Activated naive CD4-positive, alpha-beta T cell treated with anti-CD3 and anti-CD28 coated beads, Interleukin-2, amount 50 U/mL, for 16 hours (primary cell): Measurements from ENCODE around the gene TMEM92.
"Not testable (repeated sequence)": the region's sequence is repeated elsewhere in the genome, so short reads cannot be mapped to it uniquely, and the experiment has no call there.

Source experiments
- DNase-seq: peaks from one replicate; pipeline ENCODE4 v3.0.0-alpha.2; 2020

Gene TMEM92

GRCh38 chr17:50262001-50262794 is 12.1 kb upstream of the TMEM92 start:
- DNase-seq: no peak

- no peak for DNase-seq
Observed at GRCh38 chr17:50263331-50264262, 10.7 kb upstream of the TMEM92 start.

GRCh38 chr17:50264263-50265113 is 9.8 kb upstream of the TMEM92 start:
- no peak for DNase-seq

- DNase-seq: no peak
Observed at GRCh38 chr17:50265212-50265611, 9.1 kb upstream of the TMEM92 start.

GRCh38 chr17:50265690-50266315 is 8.5 kb upstream of the TMEM92 start:
- DNase-seq: no peak

GRCh38 chr17:50266384-50267073 is 7.7 kb upstream of the TMEM92 start:
- DNase-seq: no peak

- DNase-seq: no peak
Observed at GRCh38 chr17:50267074-50267841, 7.0 kb upstream of the TMEM92 start.

GRCh38 chr17:50268026-50268425 is 6.2 kb upstream of the TMEM92 start:
- no peak for DNase-seq

GRCh38 chr17:50268743-50269275 is 5.5 kb upstream of the TMEM92 start:
- DNase-seq: no peak

- peak; percentile 67 for DNase-seq
Observed at GRCh38 chr17:50269477-50270434, 4.5 kb upstream of the TMEM92 start.

GRCh38 chr17:50270435-50271362 is 3.6 kb upstream of the TMEM92 start:
- DNase-seq: no peak

GRCh38 chr17:50271363-50271750 is 2.9 kb upstream of the TMEM92 start:
- DNase-seq: not testable (repeated sequence)

GRCh38 chr17:50272246-50272645 is 2.0 kb upstream of the TMEM92 start:
- DNase-seq: no peak

GRCh38 chr17:50272711-50273653 is 1.3 kb upstream of the TMEM92 start:
- peak; percentile 62 for DNase-seq

- no peak for DNase-seq
Observed at GRCh38 chr17:50273654-50274040, 619 bp upstream of the TMEM92 start.

GRCh38 chr17:50274897-50275221 is 593 bp downstream of the TMEM92 start:
- DNase-seq: no peak

- DNase-seq: no peak
Observed at GRCh38 chr17:50275279-50275678, 1.0 kb downstream of the TMEM92 start.
